Liver (tissue), 9 donors: ENCODE results near the gene CCDC136. TPM values are rescaled to one million over a fixed set of nuclear protein-coding genes. Genes with fewer than 3 reads are reported as not detected.

ENCODE experiments used
- DNase-seq: peaks from one replicate; pipeline ENCODE4 v3.0.0-alpha.2; 2017; ENCODE audit warnings: low spot score
- H3K27ac ChIP-seq, 2 donors: one replicate each; pipeline ENCODE4 v1.7.0; 2013; ENCODE audit warnings: inconsistent platforms in 2 of 2, low read length in 2 of 2, control low read depth in 1 of 2, low read depth in 1 of 2, mild to moderate bottlenecking in 1 of 2
- H3K27me3 ChIP-seq, 4 donors: one replicate each; pipeline versions ENCODE4 v1.6.1 to v1.7.0; 2013; ENCODE audit warnings: low read length in 3 of 4, inconsistent platforms in 1 of 4, mild to moderate bottlenecking in 1 of 4, moderate library complexity in 1 of 4; ENCODE audit not compliant: control insufficient read depth in 4 of 4, insufficient read depth in 4 of 4
- H3K36me3 ChIP-seq, 4 donors: one replicate each; pipeline versions ENCODE4 v1.6.1 to v1.7.0; 2013; ENCODE audit warnings: low read length in 3 of 4, mild to moderate bottlenecking in 3 of 4, low read depth in 1 of 4, moderate library complexity in 1 of 4; ENCODE audit not compliant: control insufficient read depth in 4 of 4, insufficient read depth in 3 of 4
- H3K4me1 ChIP-seq, 4 donors: one replicate each; pipeline versions ENCODE4 v1.6.1 to v1.7.0; 2013; ENCODE audit warnings: low read length in 3 of 4, mild to moderate bottlenecking in 3 of 4, moderate library complexity in 1 of 4; ENCODE audit not compliant: control insufficient read depth in 4 of 4, insufficient read depth in 4 of 4
- H3K4me3 ChIP-seq, 3 donors: one replicate each; pipeline versions ENCODE4 v1.6.1 to v1.7.0; 2013; ENCODE audit warnings: low read length in 3 of 3, control low read depth in 1 of 3, low read depth in 1 of 3, mild to moderate bottlenecking in 1 of 3
- H3K9ac ChIP-seq, 2 donors: one replicate each; pipeline ENCODE4 v1.7.0; 2013; ENCODE audit warnings: low read length in 2 of 2, mild to moderate bottlenecking in 2 of 2, moderate library complexity in 2 of 2, control low read depth in 1 of 2, low read depth in 1 of 2
- H3K9me3 ChIP-seq, 4 donors: one replicate each; pipeline versions ENCODE4 v1.6.1 to v1.7.0; 2013; ENCODE audit warnings: low read length in 3 of 4; ENCODE audit not compliant: control insufficient read depth in 4 of 4
- EGR1 ChIP-seq, 2 donors: IDR thresholded peaks; 2 replicates each; pipeline ENCODE4 v1.6.1; 2016 to 2018; ENCODE audit warnings: antibody characterized with exemption in 2 of 2, low read depth in 2 of 2
- FOXA1 ChIP-seq: IDR thresholded peaks from 2 replicates; pipeline ENCODE4 v1.6.1; 2016; ENCODE audit warnings: antibody characterized with exemption
- FOXA2 ChIP-seq: IDR thresholded peaks from 2 replicates; pipeline ENCODE4 v1.6.1; 2016; ENCODE audit warnings: antibody characterized with exemption
- GABPA ChIP-seq, 2 donors: IDR thresholded peaks in 1 of 2; conservative IDR thresholded peaks in 1 of 2; 2 replicates each; pipeline ENCODE4 v1.6.1; 2016; ENCODE audit warnings: antibody characterized with exemption in 2 of 2, mild to moderate bottlenecking in 1 of 2, moderate library complexity in 1 of 2
- HNF4A ChIP-seq, 2 donors: conservative IDR thresholded peaks; 2 replicates each; pipeline ENCODE4 v1.6.1; 2016; ENCODE audit warnings: antibody characterized with exemption in 2 of 2, mild to moderate bottlenecking in 2 of 2
- JUND ChIP-seq, 2 donors: IDR thresholded peaks; 2 replicates each; pipeline ENCODE4 v1.6.1; 2016; ENCODE audit warnings: antibody characterized with exemption in 2 of 2
- NR2F2 ChIP-seq: IDR thresholded peaks from 2 replicates; pipeline ENCODE4 v1.6.1; 2016; ENCODE audit warnings: antibody characterized with exemption
- RAD21 ChIP-seq, 2 donors: IDR thresholded peaks; 2 replicates each; pipeline ENCODE4 v1.6.1; 2016; ENCODE audit warnings: antibody characterized with exemption in 2 of 2, mild to moderate bottlenecking in 2 of 2
- RXRA ChIP-seq, 2 donors: IDR thresholded peaks; 2 replicates each; pipeline ENCODE4 v1.6.1; 2017 to 2018; ENCODE audit warnings: antibody characterized with exemption in 2 of 2, mild to moderate bottlenecking in 1 of 2
- TAF1 ChIP-seq: conservative IDR thresholded peaks from 2 replicates; pipeline ENCODE4 v1.6.1; 2016; ENCODE audit warnings: antibody characterized with exemption, mild to moderate bottlenecking
- YY1 ChIP-seq: IDR thresholded peaks from 2 replicates; pipeline ENCODE4 v1.6.1; 2016; ENCODE audit warnings: antibody characterized with exemption, mild to moderate bottlenecking
- WGBS: extraction: QIAGEN DNeasy Blood & Tissue Kit; methylation state at CpG from one replicate; pipeline ENCODE4 v1.1.7; 2013; 5-methylcytosine and 5-hydroxymethylcytosine counted together
- polyA plus RNA-seq, 2 donors: library from polyadenylated mRNA; stranded (reverse) in 1 of 2; unstranded in 1 of 2; fragments of 200-250 nt in 1 of 2; fragments of >200 nt in 1 of 2; fragmentation: Nextera tagmentation in 1 of 2; extraction: Ambion mirVana in 1 of 2; gene quantifications; one replicate each; pipeline versions ENCODE4 v1.2.1 to v1.2.3, GENCODE V29; 2013 to 2015
- total RNA-seq, 2 donors: library from RNA; depleted of rRNA; stranded (reverse); fragments of >200 nt; gene quantifications; one replicate each; pipeline ENCODE4 v1.2.3, GENCODE V29; 2014
- TF ChIP-seq, protein P1 (sequence below): IDR thresholded peaks from 2 replicates; pipeline ENCODE4 v1.6.1; 2016; ENCODE audit warnings: antibody characterized with exemption
- TF ChIP-seq, protein P2 (sequence below): IDR thresholded peaks from 2 replicates; pipeline ENCODE4 v1.6.1; 2016; ENCODE audit warnings: antibody characterized with exemption
- TF ChIP-seq, protein P3 (sequence below): IDR thresholded peaks from 2 replicates; pipeline ENCODE4 v1.6.1; 2016; ENCODE audit warnings: antibody characterized with exemption, mild to moderate bottlenecking
- donor health status: healthy.
- donor health status: healthy.
- donor health status: healthy.
- donor health status: healthy.
- donor health status: healthy.

Gene CCDC136
- total and polyA plus RNA-seq, 4 donors: 0.09 to 0.59 (median 0.22) TPM

DNA sequence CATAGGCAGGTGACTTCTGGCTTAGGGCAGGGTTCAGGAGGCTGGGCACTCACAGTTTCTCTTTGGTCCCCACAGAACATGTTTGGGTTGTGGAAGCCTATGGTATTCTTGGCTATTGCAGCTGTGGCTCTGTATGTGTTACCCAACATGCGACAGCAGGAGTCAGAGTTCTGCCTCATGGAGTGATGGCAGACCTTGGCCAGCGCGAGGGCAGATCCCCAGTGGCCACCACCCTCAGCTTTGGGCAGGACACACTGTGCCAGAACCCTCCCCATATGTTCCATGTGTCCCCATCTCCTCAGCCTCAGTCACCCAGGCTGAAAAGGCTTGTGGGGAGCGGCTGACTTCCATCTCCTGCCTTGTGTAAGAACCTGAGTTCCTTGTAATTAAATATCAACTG lies 30.0 kb downstream of the CCDC136 start:
- no peak for DNase-seq
- WGBS: 97% methylated on average over 4 of the region's 4 CpGs

DNA sequence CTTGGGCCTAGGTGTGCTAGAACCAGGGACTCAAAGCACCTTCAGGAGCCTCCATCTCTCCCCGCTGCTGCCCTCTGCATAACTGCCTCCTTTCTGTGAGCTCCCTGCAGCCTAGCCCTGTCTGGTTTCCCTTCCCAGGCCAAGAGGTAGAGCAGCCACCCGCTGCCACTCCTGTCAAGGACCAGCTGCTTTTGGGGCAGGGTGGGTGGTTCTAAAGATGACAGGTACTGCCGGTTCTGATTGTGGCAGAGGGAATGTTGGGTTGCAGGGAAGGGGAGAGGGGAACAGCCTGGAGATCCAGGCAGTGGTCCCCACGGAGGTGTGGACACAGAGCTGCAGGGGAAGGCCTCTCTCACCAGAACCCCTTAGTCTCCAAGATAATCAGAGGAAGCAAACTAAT lies 34.7 kb downstream of the CCDC136 start:
- H3K4me1 ChIP-seq: peaks cover 3 to 13% (median 7%) of the 10 kb centered on the region in 4 donors
- no peak for DNase-seq
- H3K9ac ChIP-seq: no peak overlapping the region
- no peak overlapping the region for H3K27ac ChIP-seq
- H3K4me3 ChIP-seq: no peak overlapping the region
- H3K36me3 ChIP-seq: no peaks in the 10 kb centered on the region
- H3K9me3 ChIP-seq: no peaks in the 10 kb centered on the region
- H3K27me3 ChIP-seq: peaks cover 0 to 5% (median 0%) of the 10 kb centered on the region in 4 donors
- 90% methylated on average over 4 of the region's 4 CpGs for WGBS
- TF ChIP-seq FOXA2: no peak

More for the DNA sequence above, 30.0 kb downstream of the CCDC136 start:
- no peaks in the 10 kb centered on the region for H3K36me3 ChIP-seq
- TF ChIP-seq GABPA (IDR thresholded peaks at IDR 0.05 in 1 of 2, conservative IDR thresholded peaks at IDR 0.05 in 1 of 2) (no peak), FOXA1 (no peak), RXRA (IDR thresholded peaks at IDR 0.05) (no peak)
- H3K4me3 ChIP-seq: no peak overlapping the region
- H3K9ac ChIP-seq: no peak overlapping the region
- H3K27ac ChIP-seq: no peak overlapping the region
- no peaks in the 10 kb centered on the region for H3K27me3 ChIP-seq
- no peaks in the 10 kb centered on the region for H3K4me1 ChIP-seq
- no peaks in the 10 kb centered on the region for H3K9me3 ChIP-seq

DNA sequence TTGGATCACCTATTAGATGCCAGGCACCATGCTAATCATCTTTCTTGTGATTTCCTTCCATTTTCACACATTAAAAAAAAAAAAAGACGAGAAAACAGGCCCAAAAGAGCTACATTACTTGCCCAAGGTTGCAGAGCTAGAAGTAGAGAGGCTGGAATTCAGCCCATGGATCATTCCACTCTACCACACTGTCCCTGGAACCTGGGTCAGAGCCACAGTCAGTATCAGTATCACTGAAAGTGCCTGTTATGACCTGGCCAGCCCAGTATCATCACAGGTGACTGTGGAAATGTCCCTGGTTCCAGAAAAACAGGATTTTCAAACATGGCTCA lies 35.1 kb downstream of the CCDC136 start:
- no peak overlapping the region for H3K9ac ChIP-seq
- H3K4me3 ChIP-seq: no peak overlapping the region
- H3K27ac ChIP-seq: no peak overlapping the region
- TF ChIP-seq GABPA (IDR thresholded peaks at IDR 0.05 in 1 of 2, conservative IDR thresholded peaks at IDR 0.05 in 1 of 2): no peak
- TF ChIP-seq HNF4A (conservative IDR thresholded peaks at IDR 0.05): no peak
- TF ChIP-seq, protein P1, sequence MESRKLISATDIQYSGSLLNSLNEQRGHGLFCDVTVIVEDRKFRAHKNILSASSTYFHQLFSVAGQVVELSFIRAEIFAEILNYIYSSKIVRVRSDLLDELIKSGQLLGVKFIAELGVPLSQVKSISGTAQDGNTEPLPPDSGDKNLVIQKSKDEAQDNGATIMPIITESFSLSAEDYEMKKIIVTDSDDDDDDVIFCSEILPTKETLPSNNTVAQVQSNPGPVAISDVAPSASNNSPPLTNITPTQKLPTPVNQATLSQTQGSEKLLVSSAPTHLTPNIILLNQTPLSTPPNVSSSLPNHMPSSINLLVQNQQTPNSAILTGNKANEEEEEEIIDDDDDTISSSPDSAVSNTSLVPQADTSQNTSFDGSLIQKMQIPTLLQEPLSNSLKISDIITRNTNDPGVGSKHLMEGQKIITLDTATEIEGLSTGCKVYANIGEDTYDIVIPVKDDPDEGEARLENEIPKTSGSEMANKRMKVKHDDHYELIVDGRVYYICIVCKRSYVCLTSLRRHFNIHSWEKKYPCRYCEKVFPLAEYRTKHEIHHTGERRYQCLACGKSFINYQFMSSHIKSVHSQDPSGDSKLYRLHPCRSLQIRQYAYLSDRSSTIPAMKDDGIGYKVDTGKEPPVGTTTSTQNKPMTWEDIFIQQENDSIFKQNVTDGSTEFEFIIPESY: no peak
- no peak for TF ChIP-seq EGR1 (IDR thresholded peaks at IDR 0.05; ENCODE audit: low read depth in 2 of 2)
- H3K27me3 ChIP-seq: peaks cover 0 to 5% (median 0%) of the 10 kb centered on the region in 4 donors
- DNase-seq: no peak
- H3K9me3 ChIP-seq: no peaks in the 10 kb centered on the region
- WGBS: 79% methylated on average over 1 of the region's 1 CpG
- H3K4me1 ChIP-seq: peaks cover 3 to 13% (median 7%) of the 10 kb centered on the region in 4 donors
- H3K36me3 ChIP-seq: no peaks in the 10 kb centered on the region

DNA sequence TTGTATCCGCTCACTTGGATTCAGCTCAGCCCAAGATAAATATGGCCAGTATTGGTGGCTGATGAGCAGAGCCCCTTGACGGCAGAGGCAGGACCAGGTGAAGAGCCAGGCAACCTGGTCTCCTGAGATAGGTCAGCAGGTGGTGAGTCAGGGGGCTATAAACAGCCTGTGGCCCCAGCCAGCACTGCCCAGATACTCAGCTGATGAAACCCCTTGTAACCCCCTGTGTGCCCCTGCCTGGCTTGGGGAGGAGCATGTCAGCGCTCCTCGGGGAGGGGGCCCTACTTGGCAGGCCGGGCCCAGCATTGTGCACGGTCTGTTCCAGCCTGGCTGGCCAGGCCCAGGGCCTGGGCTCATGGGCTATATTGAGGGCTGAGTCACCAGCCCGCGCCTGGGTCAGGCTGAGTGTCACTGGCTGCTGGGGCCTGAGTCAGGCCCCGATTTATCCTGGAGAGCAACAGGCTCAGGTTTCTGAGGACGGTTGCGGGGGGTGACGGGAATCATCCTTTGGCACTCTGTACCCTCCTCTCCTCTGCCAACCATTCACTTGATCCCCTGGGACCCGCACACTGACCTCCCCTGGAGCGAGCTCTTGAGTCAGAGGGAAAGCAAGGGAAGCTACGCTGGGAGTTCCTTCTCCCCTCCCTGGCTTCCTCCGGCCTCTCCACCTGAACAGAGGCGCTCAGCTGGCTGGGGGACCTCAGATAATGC lies 35.6 kb downstream of the CCDC136 start:
- H3K27me3 ChIP-seq: peaks cover 0 to 5% (median 0%) of the 10 kb centered on the region in 4 donors
- DNase-seq: no peak
- H3K9me3 ChIP-seq: no peaks in the 10 kb centered on the region
- peaks cover 3 to 13% (median 7%) of the 10 kb centered on the region in 4 donors for H3K4me1 ChIP-seq
- no peak overlapping the region for H3K4me3 ChIP-seq
- 94% methylated on average over 17 of the region's 17 CpGs for WGBS
- no peaks in the 10 kb centered on the region for H3K36me3 ChIP-seq
- no peak overlapping the region for H3K27ac ChIP-seq
- TF ChIP-seq, protein P1: no peak
- TF ChIP-seq RXRA (IDR thresholded peaks at IDR 0.05) (no peak), JUND (IDR thresholded peaks at IDR 0.05) (no peak), FOXA1 (no peak), YY1 (no peak), NR2F2 (no peak), RAD21 (IDR thresholded peaks at IDR 0.05) (no peak), HNF4A (conservative IDR thresholded peaks at IDR 0.05) (no peak), FOXA2 (no peak), TAF1 (no peak)
- TF ChIP-seq, protein P2, sequence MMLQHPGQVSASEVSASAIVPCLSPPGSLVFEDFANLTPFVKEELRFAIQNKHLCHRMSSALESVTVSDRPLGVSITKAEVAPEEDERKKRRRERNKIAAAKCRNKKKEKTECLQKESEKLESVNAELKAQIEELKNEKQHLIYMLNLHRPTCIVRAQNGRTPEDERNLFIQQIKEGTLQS: no peak
- TF ChIP-seq, protein P3, sequence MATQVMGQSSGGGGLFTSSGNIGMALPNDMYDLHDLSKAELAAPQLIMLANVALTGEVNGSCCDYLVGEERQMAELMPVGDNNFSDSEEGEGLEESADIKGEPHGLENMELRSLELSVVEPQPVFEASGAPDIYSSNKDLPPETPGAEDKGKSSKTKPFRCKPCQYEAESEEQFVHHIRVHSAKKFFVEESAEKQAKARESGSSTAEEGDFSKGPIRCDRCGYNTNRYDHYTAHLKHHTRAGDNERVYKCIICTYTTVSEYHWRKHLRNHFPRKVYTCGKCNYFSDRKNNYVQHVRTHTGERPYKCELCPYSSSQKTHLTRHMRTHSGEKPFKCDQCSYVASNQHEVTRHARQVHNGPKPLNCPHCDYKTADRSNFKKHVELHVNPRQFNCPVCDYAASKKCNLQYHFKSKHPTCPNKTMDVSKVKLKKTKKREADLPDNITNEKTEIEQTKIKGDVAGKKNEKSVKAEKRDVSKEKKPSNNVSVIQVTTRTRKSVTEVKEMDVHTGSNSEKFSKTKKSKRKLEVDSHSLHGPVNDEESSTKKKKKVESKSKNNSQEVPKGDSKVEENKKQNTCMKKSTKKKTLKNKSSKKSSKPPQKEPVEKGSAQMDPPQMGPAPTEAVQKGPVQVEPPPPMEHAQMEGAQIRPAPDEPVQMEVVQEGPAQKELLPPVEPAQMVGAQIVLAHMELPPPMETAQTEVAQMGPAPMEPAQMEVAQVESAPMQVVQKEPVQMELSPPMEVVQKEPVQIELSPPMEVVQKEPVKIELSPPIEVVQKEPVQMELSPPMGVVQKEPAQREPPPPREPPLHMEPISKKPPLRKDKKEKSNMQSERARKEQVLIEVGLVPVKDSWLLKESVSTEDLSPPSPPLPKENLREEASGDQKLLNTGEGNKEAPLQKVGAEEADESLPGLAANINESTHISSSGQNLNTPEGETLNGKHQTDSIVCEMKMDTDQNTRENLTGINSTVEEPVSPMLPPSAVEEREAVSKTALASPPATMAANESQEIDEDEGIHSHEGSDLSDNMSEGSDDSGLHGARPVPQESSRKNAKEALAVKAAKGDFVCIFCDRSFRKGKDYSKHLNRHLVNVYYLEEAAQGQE: no peak
- H3K9ac ChIP-seq: no peak overlapping the region
